OCI-LY3 (cell line): ENCODE measurements around the gene RASL10A.

ENCODE experiments used
- H2AFZ ChIP-seq: fragments of 200-600, 300-600 bp; shearing (Covaris generic); 2 replicates; pipeline ENCODE4 v1.6.0; 2014; ENCODE audit warnings: antibody characterized with exemption, low read depth, low read length
- H3K27ac ChIP-seq: fragments of 200-600, 300-600 bp; sonication (generic); 2 replicates; pipeline ENCODE4 v1.5.1; 2014; ENCODE audit warnings: mild to moderate bottlenecking, low read length, moderate library complexity, mixed read lengths
- H3K27me3 ChIP-seq: fragments of 200-600, 300-600 bp; sonication (generic); 2 replicates; pipeline ENCODE4 v1.6.1; 2014; ENCODE audit warnings: low read depth, low read length, mixed read lengths
- H3K36me3 ChIP-seq: fragments of 200-600, 300-600 bp; sonication (generic); replicated peaks from 2 replicates; pipeline ENCODE3; 2014; ENCODE audit warnings: low read depth, low read length, mixed read lengths
- H3K4me1 ChIP-seq: fragments of 300-600, 200-600 bp; sonication (generic); 2 replicates; pipeline ENCODE4 v1.6.1; 2014; ENCODE audit warnings: low read length, mixed read lengths
- H3K4me2 ChIP-seq: fragments of 200-600, 300-600 bp; sonication (generic); 2 replicates; pipeline ENCODE4 v1.6.1; 2014; ENCODE audit warnings: low read length, mixed read lengths
- H3K4me3 ChIP-seq: fragments of 300-600, 200-600 bp; sonication (generic); 2 replicates; pipeline ENCODE4 v1.5.1; 2014; ENCODE audit warnings: antibody characterized with exemption, mild to moderate bottlenecking, low read length, moderate library complexity
- H3K79me2 ChIP-seq: fragments of 300-600, 200-600 bp; shearing (Covaris generic); 2 replicates; pipeline ENCODE4 v1.6.1; 2014; ENCODE audit warnings: mild to moderate bottlenecking, low read length, mixed read lengths
- H3K9ac ChIP-seq: fragments of 300-600, 200-600 bp; shearing (Covaris generic); 2 replicates; pipeline ENCODE4 v1.6.0; 2014; ENCODE audit warnings: mild to moderate bottlenecking, low read length, moderate library complexity
- H3K9me3 ChIP-seq: fragments of 200-600, 300-600 bp; shearing (Covaris generic); 2 replicates; pipeline ENCODE4 v1.6.1; 2014; ENCODE audit warnings: low read length, mixed read lengths; ENCODE audit not compliant: insufficient read depth
- H4K20me1 ChIP-seq: fragments of 200-600, 300-600 bp; sonication (generic); 2 replicates; pipeline ENCODE4 v1.6.1; 2016; ENCODE audit warnings: low read length, mixed read lengths; ENCODE audit not compliant: insufficient read depth
- EZH2phosphoT487 ChIP-seq: fragments of 200-600 bp; shearing (Covaris generic); IDR thresholded peaks from 2 replicates; pipeline ENCODE4 v1.6.1; 2018; ENCODE audit warnings: antibody characterized with exemption, mixed run types, low read depth
- TF ChIP-seq, protein P1 (sequence below): fragments of 200-600, 300-600 bp; sonication (generic); IDR thresholded peaks from 2 replicates; pipeline ENCODE4 v1.5.1; 2014; ENCODE audit warnings: antibody characterized with exemption, low read length, low read depth

Gene RASL10A

DNA sequence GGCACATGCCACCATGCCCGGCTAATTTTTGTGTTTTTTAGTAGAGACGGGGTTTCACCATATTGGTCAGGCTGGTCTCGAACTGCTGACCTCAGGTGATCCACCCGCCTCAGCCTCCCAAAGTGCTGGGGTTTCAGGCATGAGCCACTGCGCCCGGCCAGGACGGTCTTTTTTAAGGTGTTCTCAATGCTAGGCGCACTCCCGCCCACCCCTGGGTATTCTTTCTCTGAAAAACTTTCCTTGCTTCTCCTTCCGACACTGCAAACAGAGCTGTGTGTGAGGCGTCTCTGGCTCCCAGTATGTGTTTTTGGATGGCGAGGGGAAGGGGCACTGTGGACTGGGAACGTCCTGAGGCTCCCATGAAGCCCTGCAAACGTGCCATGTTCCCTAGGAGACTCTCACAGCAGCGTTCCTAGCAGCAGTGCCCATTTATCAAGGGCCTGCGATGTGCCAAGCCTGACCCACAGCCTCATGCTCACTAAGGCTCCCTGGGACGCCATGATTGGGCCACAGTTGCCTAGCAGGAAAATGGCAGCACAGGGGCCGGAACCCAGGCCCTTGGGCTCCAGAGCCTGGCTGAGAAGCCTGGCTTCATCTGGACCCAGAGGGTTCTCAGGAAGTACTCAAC, 2.4 kb upstream of the RASL10A start:
- H3K4me1 ChIP-seq = no peaks in the 10 kb centered on the region
- H2AFZ ChIP-seq = no peak overlapping the region
- H3K4me3 ChIP-seq = no peak overlapping the region
- H3K9ac ChIP-seq = no peak overlapping the region
- TF ChIP-seq, protein P1, sequence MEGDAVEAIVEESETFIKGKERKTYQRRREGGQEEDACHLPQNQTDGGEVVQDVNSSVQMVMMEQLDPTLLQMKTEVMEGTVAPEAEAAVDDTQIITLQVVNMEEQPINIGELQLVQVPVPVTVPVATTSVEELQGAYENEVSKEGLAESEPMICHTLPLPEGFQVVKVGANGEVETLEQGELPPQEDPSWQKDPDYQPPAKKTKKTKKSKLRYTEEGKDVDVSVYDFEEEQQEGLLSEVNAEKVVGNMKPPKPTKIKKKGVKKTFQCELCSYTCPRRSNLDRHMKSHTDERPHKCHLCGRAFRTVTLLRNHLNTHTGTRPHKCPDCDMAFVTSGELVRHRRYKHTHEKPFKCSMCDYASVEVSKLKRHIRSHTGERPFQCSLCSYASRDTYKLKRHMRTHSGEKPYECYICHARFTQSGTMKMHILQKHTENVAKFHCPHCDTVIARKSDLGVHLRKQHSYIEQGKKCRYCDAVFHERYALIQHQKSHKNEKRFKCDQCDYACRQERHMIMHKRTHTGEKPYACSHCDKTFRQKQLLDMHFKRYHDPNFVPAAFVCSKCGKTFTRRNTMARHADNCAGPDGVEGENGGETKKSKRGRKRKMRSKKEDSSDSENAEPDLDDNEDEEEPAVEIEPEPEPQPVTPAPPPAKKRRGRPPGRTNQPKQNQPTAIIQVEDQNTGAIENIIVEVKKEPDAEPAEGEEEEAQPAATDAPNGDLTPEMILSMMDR = no peak
- TF ChIP-seq EZH2phosphoT487 = no peak
- no peaks in the 10 kb centered on the region for H3K9me3 ChIP-seq
- H3K36me3 ChIP-seq = no peaks in the 10 kb centered on the region
- no peak overlapping the region for H3K4me2 ChIP-seq
- no peak overlapping the region for H3K27ac ChIP-seq
- no peaks in the 10 kb centered on the region for H3K27me3 ChIP-seq
- no peaks in the 10 kb centered on the region for H4K20me1 ChIP-seq
- H3K79me2 ChIP-seq = no peaks in the 10 kb centered on the region

DNA sequence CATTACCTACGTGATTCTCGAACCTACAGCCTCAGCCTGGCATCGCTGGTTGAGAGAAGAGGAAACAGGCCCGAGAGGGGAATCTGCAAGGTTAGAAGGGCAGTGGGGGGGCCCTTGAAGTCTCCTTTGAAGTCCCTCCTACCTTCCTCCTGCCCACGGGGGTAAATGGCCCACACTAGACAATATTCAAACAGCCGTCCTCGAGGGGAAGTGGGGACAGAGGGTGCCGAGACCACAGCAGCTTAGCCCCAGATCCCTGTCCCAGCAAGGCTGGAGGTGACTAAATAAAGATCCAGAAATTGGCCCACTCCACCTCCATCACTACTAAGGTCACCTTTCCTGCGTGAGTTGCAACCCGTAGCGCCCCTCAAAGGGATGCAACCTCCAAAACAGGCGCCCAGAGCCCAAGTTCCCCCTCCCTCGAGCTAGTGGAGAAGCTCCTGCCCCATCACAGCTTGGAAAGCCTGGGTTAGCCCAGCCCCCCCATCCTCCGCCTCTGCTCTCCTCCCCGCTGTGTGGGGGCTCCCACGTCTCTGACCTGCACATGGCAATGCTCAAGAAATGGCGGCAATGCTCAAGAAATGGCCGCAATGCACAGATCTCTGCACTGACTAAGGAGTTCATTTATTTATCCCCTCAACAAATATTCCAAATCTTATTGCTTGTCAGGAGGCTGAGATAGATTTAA, 788 bp upstream of the RASL10A start:
- H3K79me2 ChIP-seq = no peaks in the 10 kb centered on the region
- TF ChIP-seq, protein P1 = no peak
- TF ChIP-seq EZH2phosphoT487 = no peak
- H3K9ac ChIP-seq = no peak overlapping the region
- no peaks in the 10 kb centered on the region for H3K4me1 ChIP-seq
- H3K27ac ChIP-seq = no peak overlapping the region
- H3K9me3 ChIP-seq = no peaks in the 10 kb centered on the region
- no peak overlapping the region for H3K4me3 ChIP-seq
- no peak overlapping the region for H2AFZ ChIP-seq
- H3K27me3 ChIP-seq = no peaks in the 10 kb centered on the region
- H3K4me2 ChIP-seq = no peak overlapping the region
- no peaks in the 10 kb centered on the region for H4K20me1 ChIP-seq
- H3K36me3 ChIP-seq = no peaks in the 10 kb centered on the region

DNA sequence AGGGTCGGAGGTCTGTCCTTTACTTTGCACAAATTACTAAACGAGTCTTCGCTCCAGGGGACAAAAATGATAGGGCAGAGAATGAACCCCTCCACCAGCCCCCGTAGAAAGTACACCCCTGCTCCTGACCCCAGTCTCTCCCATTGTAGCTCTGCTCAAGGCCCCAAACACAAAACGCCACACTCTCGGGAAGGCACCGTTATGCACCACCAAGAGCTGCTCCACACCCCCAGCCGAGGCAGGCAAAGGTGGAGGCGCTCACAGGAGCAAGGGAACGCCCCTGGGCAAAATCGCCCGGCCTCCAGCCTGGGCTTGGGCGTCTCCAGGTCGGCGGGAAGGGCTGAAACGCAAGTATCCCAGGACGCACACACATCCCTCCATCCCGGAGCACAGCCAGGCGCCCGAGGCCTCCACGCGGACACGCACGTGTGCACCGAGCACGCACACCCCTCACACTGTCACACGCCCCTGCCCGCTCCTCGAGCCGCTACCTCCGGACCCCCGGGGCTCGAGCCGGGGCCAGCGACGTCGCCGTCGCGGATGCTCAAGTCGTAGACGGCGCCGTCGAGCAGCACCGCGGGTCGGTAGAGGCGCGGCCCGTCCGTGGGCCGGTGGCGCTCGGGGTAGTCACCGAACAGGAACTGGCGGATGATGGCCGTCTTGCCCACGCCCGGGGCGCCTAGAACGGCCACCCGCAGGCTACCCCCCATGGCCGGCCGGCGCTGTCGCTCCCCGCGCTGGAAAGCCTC, 786 bp downstream of the RASL10A start:
- no peaks in the 10 kb centered on the region for H4K20me1 ChIP-seq
- no peaks in the 10 kb centered on the region for H3K4me1 ChIP-seq
- TF ChIP-seq, protein P1 = no peak
- no peak for TF ChIP-seq EZH2phosphoT487
- H3K4me2 ChIP-seq = no peak overlapping the region
- H3K9me3 ChIP-seq = no peaks in the 10 kb centered on the region
- H3K4me3 ChIP-seq = no peak overlapping the region
- no peaks in the 10 kb centered on the region for H3K36me3 ChIP-seq
- H2AFZ ChIP-seq = no peak overlapping the region
- H3K27me3 ChIP-seq = no peaks in the 10 kb centered on the region
- H3K79me2 ChIP-seq = no peaks in the 10 kb centered on the region
- H3K9ac ChIP-seq = no peak overlapping the region
- H3K27ac ChIP-seq = no peak overlapping the region
